ENCODE results near the gene MCMBP.

Gene MCMBP

GRCh38 chr10:119806334-119807130 is 66.1 kb downstream of the MCMBP start:
- H3K4me2 ChIP-seq (ENCODE audit: low read length), result no peak overlapping the region

GRCh38 chr10:119805702-119806230 is 66.9 kb downstream of the MCMBP start:
- Histone ChIP-seq H3K27ac (ENCODE audit: low read length) (no peak overlapping the region), H3K4me2 (ENCODE audit: low read length) (no peak overlapping the region), H3K27me3 (ENCODE audit: low read depth, low read length) (no peaks in the 10 kb centered on the region), H3K9ac (ENCODE audit: low read length) (no peak overlapping the region), H3K4me1 (ENCODE audit: low read length) (peaks cover 8% of the 10 kb centered on the region), H3K79me2 (ENCODE audit: low read length) (no peaks in the 10 kb centered on the region), H3K36me3 (replicated peaks; ENCODE audit: low read depth, low read length) (peaks cover 3% of the 10 kb centered on the region), H2AFZ (ENCODE audit: low read depth, low read length) (no peak overlapping the region), H3K4me3 (ENCODE audit: low read length) (no peak overlapping the region), H4K20me1 (ENCODE audit: insufficient read depth, low read length) (no peaks in the 10 kb centered on the region), H3K9me3 (ENCODE audit: insufficient read depth, low read length) (no peaks in the 10 kb centered on the region)
- no peak for TF ChIP-seq CTCF (IDR thresholded peaks at IDR 0.05; ENCODE audit: low read depth, low read length)
- TF ChIP-seq EZH2phosphoT487 (IDR thresholded peaks at IDR 0.05; ENCODE audit: low read depth), result no peak

More at GRCh38 chr10:119806334-119807130, 66.1 kb downstream of the MCMBP start:
- peaks cover 3% of the 10 kb centered on the region for H3K36me3 ChIP-seq (replicated peaks; ENCODE audit: low read depth, low read length)
- no peaks in the 10 kb centered on the region for H4K20me1 ChIP-seq (ENCODE audit: insufficient read depth, low read length)
- H3K9ac ChIP-seq (ENCODE audit: low read length), result no peak overlapping the region
- H3K4me3 ChIP-seq (ENCODE audit: low read length), result no peak overlapping the region
- no peak overlapping the region for H3K27ac ChIP-seq (ENCODE audit: low read length)
- peaks cover 8% of the 10 kb centered on the region for H3K4me1 ChIP-seq (ENCODE audit: low read length)
- H3K27me3 ChIP-seq (ENCODE audit: low read depth, low read length), result no peaks in the 10 kb centered on the region
- H3K9me3 ChIP-seq (ENCODE audit: insufficient read depth, low read length), result no peaks in the 10 kb centered on the region
- no peaks in the 10 kb centered on the region for H3K79me2 ChIP-seq (ENCODE audit: low read length)
- TF ChIP-seq CTCF (IDR thresholded peaks at IDR 0.05; ENCODE audit: low read depth, low read length), result no peak
- TF ChIP-seq EZH2phosphoT487 (IDR thresholded peaks at IDR 0.05; ENCODE audit: low read depth), result no peak
- no peak overlapping the region for H2AFZ ChIP-seq (ENCODE audit: low read depth, low read length)

- no peaks in the 10 kb centered on the region for H3K9me3 ChIP-seq (ENCODE audit: insufficient read depth, low read length)
- no peak overlapping the region for H3K9ac ChIP-seq (ENCODE audit: low read length)
- no peak overlapping the region for H2AFZ ChIP-seq (ENCODE audit: low read depth, low read length)
- no peaks in the 10 kb centered on the region for H4K20me1 ChIP-seq (ENCODE audit: insufficient read depth, low read length)
- TF ChIP-seq CTCF (IDR thresholded peaks at IDR 0.05; ENCODE audit: low read depth, low read length), result no peak
- no peak for TF ChIP-seq EZH2phosphoT487 (IDR thresholded peaks at IDR 0.05; ENCODE audit: low read depth)
- H3K4me1 ChIP-seq (ENCODE audit: low read length), result peaks cover 8% of the 10 kb centered on the region
- no peaks in the 10 kb centered on the region for H3K27me3 ChIP-seq (ENCODE audit: low read depth, low read length)
- H3K4me3 ChIP-seq (ENCODE audit: low read length), result no peak overlapping the region
- H3K36me3 ChIP-seq (replicated peaks; ENCODE audit: low read depth, low read length), result peaks cover 3% of the 10 kb centered on the region
- no peak overlapping the region for H3K27ac ChIP-seq (ENCODE audit: low read length)
- no peaks in the 10 kb centered on the region for H3K79me2 ChIP-seq (ENCODE audit: low read length)
- no peak overlapping the region for H3K4me2 ChIP-seq (ENCODE audit: low read length)
Observed at GRCh38 chr10:119803264-119803663, 69.4 kb downstream of the MCMBP start.

GRCh38 chr10:119801998-119802538 is 70.6 kb downstream of the MCMBP start:
- TF ChIP-seq CTCF (IDR thresholded peaks at IDR 0.05; ENCODE audit: low read depth, low read length) (no peak), EZH2phosphoT487 (IDR thresholded peaks at IDR 0.05; ENCODE audit: low read depth) (no peak)
- Histone ChIP-seq H3K4me3 (ENCODE audit: low read length) (no peak overlapping the region), H3K36me3 (replicated peaks; ENCODE audit: low read depth, low read length) (no peaks in the 10 kb centered on the region), H3K27ac (ENCODE audit: low read length) (no peak overlapping the region), H4K20me1 (ENCODE audit: insufficient read depth, low read length) (no peaks in the 10 kb centered on the region), H2AFZ (ENCODE audit: low read depth, low read length) (no peak overlapping the region), H3K4me2 (ENCODE audit: low read length) (peak overlapping the region; percentile 19; the same call in 1 of the 2 replicates), H3K9ac (ENCODE audit: low read length) (no peak overlapping the region), H3K27me3 (ENCODE audit: low read depth, low read length) (no peaks in the 10 kb centered on the region), H3K9me3 (ENCODE audit: insufficient read depth, low read length) (no peaks in the 10 kb centered on the region), H3K4me1 (ENCODE audit: low read length) (peaks cover 8% of the 10 kb centered on the region), H3K79me2 (ENCODE audit: low read length) (no peaks in the 10 kb centered on the region)

Data from OCI-LY3 (cell line).